ENCODE data around the gene MOBP.

The MOBP gene

DNA sequence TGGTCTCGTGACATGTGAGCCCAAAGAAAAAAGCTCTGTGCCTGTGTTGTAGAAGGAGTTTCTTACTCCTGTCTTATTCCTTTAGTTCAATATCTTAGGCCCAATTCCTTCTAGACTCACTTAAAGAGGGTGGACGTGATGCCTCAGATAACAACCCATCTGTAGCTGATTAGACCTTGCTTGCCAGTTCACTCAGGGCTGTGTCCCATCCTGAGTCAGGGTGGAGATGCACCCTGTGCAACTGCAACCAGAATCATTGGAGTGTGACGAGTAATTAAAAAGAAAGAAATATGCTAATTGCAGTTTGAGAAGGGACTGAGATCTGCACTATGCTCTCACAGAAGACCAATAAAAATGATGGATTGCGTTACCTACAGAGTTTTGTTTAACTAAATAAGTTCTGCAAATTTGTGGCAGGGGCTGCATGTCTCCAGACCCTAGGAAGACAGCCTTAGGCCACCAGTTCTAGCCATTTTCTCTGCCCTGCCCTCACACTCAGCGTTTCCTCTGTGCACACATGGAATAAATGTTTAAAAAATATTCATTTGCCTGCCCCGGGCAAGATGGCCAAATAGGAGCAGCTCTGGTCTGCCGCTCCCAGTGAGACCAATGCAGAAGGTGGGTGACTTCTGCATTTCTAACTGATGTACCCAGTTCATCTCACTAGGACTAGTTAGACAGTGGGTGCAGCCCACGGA lies 83.0 kb downstream of the MOBP start:
- DNase-seq = no peak
